B cell (primary cell): ENCODE measurements around the gene THSD7A. TPM values are rescaled to one million over a fixed set of nuclear protein-coding genes. Genes with fewer than 3 reads are reported as not detected.

Experiments used
- ATAC-seq: fragments of 200-7000 bp; cut with Tn5 transposase; one replicate; pipeline ENCODE4 v1.10.0; 2021; ENCODE audit warnings: low read depth, mild to moderate bottlenecking, moderate number of reproducible peaks, moderate library complexity
- CTCF ChIA-PET: fragments of 350-600 bp; sonication (Branson Sonifier 250); formaldehyde crosslinking; loops from one replicate; lab custom pipeline; 2021; ENCODE audit warnings: antibody characterized with exemption, inconsistent platforms; lab: Charles Lee
- POLR2A ChIA-PET: fragments of 350-600 bp; sonication (Branson Sonifier 250); formaldehyde crosslinking; loops from one replicate; lab custom pipeline; 2021; ENCODE audit warnings: antibody characterized with exemption; lab: Charles Lee
- DNase-seq: peaks from one replicate; pipeline ENCODE4 v3.0.0; 2013
- H2AFZ ChIP-seq: 2 replicates; pipeline ENCODE4 v1.6.1; 2012; ENCODE audit warnings: mild to moderate bottlenecking, low read depth, low read length; ENCODE audit not compliant: insufficient read depth, poor library complexity, severe bottlenecking
- H3K27ac ChIP-seq, 2 donors: 1 replicate in 1 of 2; 2 replicates in 1 of 2; pipeline ENCODE4 v1.5.1; 2012 to 2013; ENCODE audit warnings: low read length in 2 of 2, mild to moderate bottlenecking in 2 of 2, moderate library complexity in 1 of 2
- H3K27me3 ChIP-seq, 4 experiments: fragments of 200-600 bp in 1 of 4; sonication (generic) in 1 of 4; replicated peaks in 1 of 4; 1 replicate in 2 of 4; 2 replicates in 2 of 4; pipeline versions ENCODE4 v1.6.1 to v1.7.0; 2013 to 2016; ENCODE audit warnings: low read length in 3 of 4, mild to moderate bottlenecking in 2 of 4, mixed read lengths in 1 of 4, moderate library complexity in 1 of 4; ENCODE audit not compliant: insufficient read depth in 4 of 4, control insufficient read depth in 3 of 4; ENCODE audit errors: control extremely low read depth in 1 of 4
- H3K36me3 ChIP-seq, 2 experiments: replicated peaks in 1 of 2; 1 replicate in 1 of 2; 2 replicates in 1 of 2; pipeline versions ENCODE4 v1.6.1 to v1.7.1; 2013; ENCODE audit warnings: low read length in 1 of 2; ENCODE audit not compliant: insufficient read depth in 2 of 2, control insufficient read depth in 1 of 2; ENCODE audit errors: control extremely low read depth in 1 of 2, extremely low read depth in 1 of 2
- H3K4me1 ChIP-seq, 2 donors: fragments of 200-600 bp in 1 of 2; sonication (generic) in 1 of 2; 1 replicate in 1 of 2; 2 replicates in 1 of 2; pipeline versions ENCODE4 v1.5.1 to v1.6.1; 2013 to 2017; ENCODE audit warnings: low read length in 2 of 2; ENCODE audit not compliant: control insufficient read depth in 2 of 2, insufficient read depth in 2 of 2
- H3K4me2 ChIP-seq: replicated peaks from 2 replicates; pipeline ENCODE3; 2012; ENCODE audit warnings: mild to moderate bottlenecking, low read depth, low read length; ENCODE audit not compliant: poor library complexity, severe bottlenecking
- H3K4me3 ChIP-seq, 5 experiments: fragments of 200-600 bp in 1 of 5; sonication (generic) in 1 of 5; 1 replicate in 3 of 5; 2 replicates in 2 of 5; pipeline versions ENCODE4 v1.5.1 to v1.7.0; 2011 to 2016; ENCODE audit warnings: low read length in 4 of 5, mild to moderate bottlenecking in 4 of 5, low read depth in 2 of 5, control low read depth in 1 of 5, moderate library complexity in 1 of 5; ENCODE audit not compliant: insufficient read depth in 1 of 5; ENCODE audit errors: control extremely low read depth in 1 of 5, extremely low read depth in 1 of 5
- H3K79me2 ChIP-seq: fragments of 200-600 bp; sonication (generic); one replicate; pipeline ENCODE4 v1.6.0; 2016; ENCODE audit warnings: low read length; ENCODE audit not compliant: control insufficient read depth, insufficient read depth
- H3K9ac ChIP-seq: fragments of 200-600 bp; sonication (generic); 2 replicates; pipeline ENCODE4 v1.6.1; 2017; ENCODE audit warnings: mild to moderate bottlenecking, low read length, moderate library complexity
- H3K9me3 ChIP-seq, 3 donors: one replicate each; pipeline versions ENCODE4 v1.6.1 to v1.7.1; 2013; ENCODE audit warnings: low read length in 2 of 3; ENCODE audit not compliant: control insufficient read depth in 2 of 3, insufficient read depth in 1 of 3; ENCODE audit errors: control extremely low read depth in 1 of 3
- H4K20me1 ChIP-seq: 2 replicates; pipeline ENCODE4 v1.6.0; 2012; ENCODE audit warnings: mild to moderate bottlenecking, low read length; ENCODE audit not compliant: insufficient read depth, control insufficient read depth, poor library complexity, severe bottlenecking
- H3K27ac Mint-ChIP-seq: one replicate; pipeline ENCODE4 v1.8.0; 2021; ENCODE audit warnings: mixed read lengths
- H3K27me3 Mint-ChIP-seq: one replicate; pipeline ENCODE4 v1.8.0; 2021; ENCODE audit warnings: mixed read lengths
- H3K4me1 Mint-ChIP-seq: one replicate; pipeline ENCODE4 v1.8.0; 2021; ENCODE audit warnings: mixed read lengths
- H3K4me3 Mint-ChIP-seq: one replicate; pipeline ENCODE4 v1.8.0; 2021; ENCODE audit warnings: mixed read lengths
- H3K9me3 Mint-ChIP-seq: one replicate; pipeline ENCODE4 v1.8.0; 2022; ENCODE audit warnings: mixed read lengths; ENCODE audit not compliant: insufficient read depth
- CTCF ChIP-seq: fragments of 200-600 bp; IDR thresholded peaks from one replicate; pipeline ENCODE4 v1.8.0; 2022; ENCODE audit warnings: antibody characterized with exemption, mild to moderate bottlenecking
- EZH2 ChIP-seq: IDR thresholded peaks from 2 replicates; pipeline ENCODE4 v1.6.1; 2012; ENCODE audit warnings: borderline replicate concordance, low read depth, mild to moderate bottlenecking, moderate library complexity, low read length; ENCODE audit not compliant: insufficient read depth, poor library complexity, severe bottlenecking
- WGBS: methylation state at CpG from one replicate; pipeline ENCODE4 v1.1.5; 2013; ENCODE audit warnings: missing lambda C conversion rate; ENCODE audit not compliant: insufficient coverage; 5-methylcytosine and 5-hydroxymethylcytosine counted together
- intact Hi-C: fragments of 100-400 bp; cut with micrococcal nuclease; formaldehyde crosslinking; loops from one replicate; pipeline ENCODE4 v1.10.0; 2022
- polyA plus RNA-seq: library from polyadenylated mRNA; depleted of rRNA; stranded (reverse); fragments of >200 nt; gene quantifications from 2 replicates; pipeline ENCODE4 v1.2.3, GENCODE V29; 2012
- total RNA-seq, 2 donors: library from RNA; stranded (reverse); fragments of 120-200 nt in 1 of 2; gene quantifications; 1 replicate in 1 of 2; 2 replicates in 1 of 2; pipeline versions ENCODE4 v1.2.3 to v1.2.4, GENCODE V29; 2013 to 2022

Gene THSD7A
- total and polyA plus RNA-seq, 2 donors (not counting 1 experiment from before 2014, with no cell fraction given), result not detected

- no peak overlapping the region for H3K4me3 ChIP-seq
- no peaks in the 10 kb centered on the region for H3K36me3 ChIP-seq
- no peak overlapping the region for H2AFZ ChIP-seq
- no peaks in the 10 kb centered on the region for H3K4me1 ChIP-seq
- ChIA-PET CTCF (no interaction called here), POLR2A (no interaction called here)
- no CpG with 5 or more reads among the region's 3 CpGs for WGBS
- Mint-ChIP-seq H3K9me3 (no peaks in the 10 kb centered on the region), H3K27ac (no peak overlapping the region), H3K4me1 (no peaks in the 10 kb centered on the region), H3K27me3 (no peaks in the 10 kb centered on the region), H3K4me3 (no peak overlapping the region)
- H3K27ac ChIP-seq, result no peak overlapping the region
- no peaks in the 10 kb centered on the region for H3K9me3 ChIP-seq
- no peaks in the 10 kb centered on the region for H4K20me1 ChIP-seq
- no peaks in the 10 kb centered on the region for H3K27me3 ChIP-seq
- no peak for ATAC-seq
- TF ChIP-seq EZH2, result no peak
- TF ChIP-seq CTCF, result no peak
- no peak overlapping the region for H3K4me2 ChIP-seq
- no peaks in the 10 kb centered on the region for H3K79me2 ChIP-seq
- no peak for DNase-seq
- no peak overlapping the region for H3K9ac ChIP-seq
- intact Hi-C loops, result no loop called here
Observed at GRCh38 chr7:11754933-11755332, 77.1 kb downstream of the THSD7A start.

- no peaks in the 10 kb centered on the region for H3K27me3 ChIP-seq
- DNase-seq, result no peak
- ChIA-PET POLR2A (no interaction called here), CTCF (no interaction called here)
- no peak overlapping the region for H3K9ac ChIP-seq
- H2AFZ ChIP-seq, result no peak overlapping the region
- no peaks in the 10 kb centered on the region for H3K9me3 ChIP-seq
- H4K20me1 ChIP-seq, result no peaks in the 10 kb centered on the region
- H3K4me3 ChIP-seq, result no peak overlapping the region
- intact Hi-C loops, result no loop called here
- Mint-ChIP-seq H3K4me3 (no peak overlapping the region), H3K9me3 (no peaks in the 10 kb centered on the region), H3K4me1 (no peaks in the 10 kb centered on the region), H3K27me3 (no peaks in the 10 kb centered on the region), H3K27ac (no peak overlapping the region)
- no peak overlapping the region for H3K4me2 ChIP-seq
- H3K27ac ChIP-seq, result no peak overlapping the region
- no peaks in the 10 kb centered on the region for H3K4me1 ChIP-seq
- ATAC-seq, result no peak
- TF ChIP-seq EZH2 (no peak), CTCF (no peak)
- H3K36me3 ChIP-seq, result no peaks in the 10 kb centered on the region
- no peaks in the 10 kb centered on the region for H3K79me2 ChIP-seq
- WGBS, result 85% methylated on average over 2 of the region's 2 CpGs
Observed at GRCh38 chr7:11754123-11754522, 77.9 kb downstream of the THSD7A start.
